CD4-positive, alpha-beta memory T cell (primary cell): ENCODE results near the gene ZNF420. TPM values are rescaled to one million over a fixed set of nuclear protein-coding genes. Genes with fewer than 3 reads are reported as not detected.
"Not testable (repeated sequence)": the region's sequence is repeated elsewhere in the genome, so short reads cannot be mapped to it uniquely, and the experiment has no call there.

Experiments used
- CTCF ChIA-PET: fragments of 350-600 bp; sonication (Branson Sonifier 250); formaldehyde crosslinking; loops from one replicate; lab custom pipeline; 2021; ENCODE audit warnings: inconsistent platforms; ENCODE audit not compliant: partially characterized antibody; lab: Charles Lee
- POLR2A ChIA-PET: fragments of 350-600 bp; sonication (Branson Sonifier 250); formaldehyde crosslinking; loops from one replicate; lab custom pipeline; 2021; ENCODE audit not compliant: partially characterized antibody; lab: Charles Lee
- DNase-seq, 5 donors: peaks; one replicate each; pipeline versions ENCODE4 v3.0.0 to v3.0.0-alpha.2; 2020 to 2022; ENCODE audit warnings: mixed read lengths in 1 of 5
- H3K27ac ChIP-seq: one replicate; pipeline ENCODE4 v1.7.0; 2013; ENCODE audit warnings: low read depth, low read length
- H3K27me3 ChIP-seq: 2 replicates; pipeline ENCODE4 v1.7.0; 2013; ENCODE audit warnings: mild to moderate bottlenecking, low read length, moderate library complexity; ENCODE audit not compliant: insufficient read depth
- H3K36me3 ChIP-seq: 2 replicates; pipeline ENCODE4 v1.7.0; 2013; ENCODE audit warnings: mild to moderate bottlenecking, low read length, moderate library complexity; ENCODE audit not compliant: insufficient read depth
- H3K4me1 ChIP-seq: 2 replicates; pipeline ENCODE4 v1.7.0; 2013; ENCODE audit warnings: mild to moderate bottlenecking, low read length, moderate library complexity; ENCODE audit not compliant: insufficient read depth
- H3K4me3 ChIP-seq, 2 donors: one replicate each; pipeline ENCODE4 v1.7.0; 2013; ENCODE audit warnings: low read length in 2 of 2, mild to moderate bottlenecking in 1 of 2
- H3K9me3 ChIP-seq, 2 donors: one replicate each; pipeline ENCODE4 v1.7.0; 2013; ENCODE audit warnings: low read length in 2 of 2, control low read depth in 1 of 2; ENCODE audit not compliant: control insufficient read depth in 1 of 2
- H3K27ac Mint-ChIP-seq, 7 donors: one replicate each; pipeline ENCODE4 v1.8.0; 2020 to 2021; ENCODE audit warnings: mixed read lengths in 7 of 7, mild to moderate bottlenecking in 6 of 7, inconsistent platforms in 3 of 7, moderate library complexity in 3 of 7
- H3K27me3 Mint-ChIP-seq, 2 donors: one replicate each; pipeline ENCODE4 v1.8.0; 2020 to 2021; ENCODE audit warnings: mixed read lengths in 2 of 2
- H3K36me3 Mint-ChIP-seq, 2 donors: one replicate each; pipeline ENCODE4 v1.8.0; 2020 to 2021; ENCODE audit warnings: mixed read lengths in 2 of 2, inconsistent platforms in 1 of 2, mild to moderate bottlenecking in 1 of 2
- H3K4me1 Mint-ChIP-seq, 4 donors: one replicate each; pipeline ENCODE4 v1.8.0; 2020 to 2021; ENCODE audit warnings: mixed read lengths in 4 of 4, mild to moderate bottlenecking in 1 of 4
- H3K4me3 Mint-ChIP-seq, 8 donors: one replicate each; pipeline ENCODE4 v1.8.0; 2020 to 2021; ENCODE audit warnings: mixed read lengths in 8 of 8, mild to moderate bottlenecking in 7 of 8, moderate library complexity in 6 of 8, inconsistent platforms in 3 of 8
- H3K9me3 Mint-ChIP-seq, 8 donors: one replicate each; pipeline ENCODE4 v1.8.0; 2020 to 2021; ENCODE audit warnings: mixed read lengths in 8 of 8, mild to moderate bottlenecking in 5 of 8, inconsistent platforms in 3 of 8, moderate library complexity in 1 of 8
- intact Hi-C: fragments of 100-400 bp; cut with micrococcal nuclease; formaldehyde crosslinking; loops from one replicate; pipeline ENCODE4 v1.15.1; 2023
- polyA plus RNA-seq, 2 donors: library from polyadenylated mRNA; unstranded; fragments of 300-500 nt; fragmentation: Illumina TruSeq; gene quantifications; one replicate each; pipeline ENCODE4 v1.2.3, GENCODE V29; 2021
- total RNA-seq, 2 experiments: library from RNA; stranded (reverse); gene quantifications; one replicate each; pipeline ENCODE4 v1.2.3, GENCODE V29; 2021

ZNF420 gene
- total and polyA plus RNA-seq, 4 experiments from 2014 or later: 19.5 to 28.6 (median 24.9) TPM

- Mint-ChIP-seq H3K4me1 (peaks cover 0 to 4% (median 0%) of the 10 kb centered on the region in 4 donors), H3K9me3 (peaks cover 2 to 99% (median 83%) of the 10 kb centered on the region in 8 donors), H3K4me3 (no peak overlapping the region), H3K36me3 (peaks cover 89 to 99% of the 10 kb centered on the region in 2 donors), H3K27me3 (no peaks in the 10 kb centered on the region), H3K27ac (no peak overlapping the region)
- intact Hi-C loops: no loop called here
- POLR2A ChIA-PET: no interaction called here
- no peak overlapping the region for H3K27ac ChIP-seq
- H3K27me3 ChIP-seq: no peaks in the 10 kb centered on the region
- no peak overlapping the region for H3K4me3 ChIP-seq
- peaks cover 55% of the 10 kb centered on the region for H3K36me3 ChIP-seq
- CTCF ChIA-PET: no interaction called here
- H3K4me1 ChIP-seq: no peaks in the 10 kb centered on the region
- H3K9me3 ChIP-seq: peaks cover 0 to 26% of the 10 kb centered on the region in 2 donors
- no peak for DNase-seq
Measured at GRCh38 chr19:37095859-37096258, 17.6 kb downstream of the ZNF420 start.

- H3K4me3 Mint-ChIP-seq: peak overlapping the region in 1 of 8 donors; percentile 17
- H3K27me3 Mint-ChIP-seq: no peaks in the 10 kb centered on the region
- no peaks in the 10 kb centered on the region for H3K4me1 ChIP-seq
- no peak overlapping the region for H3K27ac Mint-ChIP-seq
- peaks cover 45% of the 10 kb centered on the region for H3K36me3 ChIP-seq
- peaks cover 88 to 100% of the 10 kb centered on the region in 2 donors for H3K36me3 Mint-ChIP-seq
- H3K4me3 ChIP-seq: no peak overlapping the region
- ChIA-PET POLR2A (no interaction called here), CTCF (no interaction called here)
- DNase-seq: no peak
- no peak overlapping the region for H3K27ac ChIP-seq
- H3K4me1 Mint-ChIP-seq: peaks cover 0 to 1% (median 0%) of the 10 kb centered on the region in 4 donors
- intact Hi-C loops: no loop called here
- no peaks in the 10 kb centered on the region for H3K27me3 ChIP-seq
- peaks cover 0 to 30% of the 10 kb centered on the region in 2 donors for H3K9me3 ChIP-seq
- H3K9me3 Mint-ChIP-seq: peaks cover 4 to 99% (median 86%) of the 10 kb centered on the region in 8 donors
Measured at GRCh38 chr19:37098570-37098969, 20.3 kb downstream of the ZNF420 start.

- DNase-seq, H3K27me3 Mint-ChIP-seq, H3K4me1 Mint-ChIP-seq, H3K27me3 ChIP-seq, H3K27ac ChIP-seq, H3K27ac Mint-ChIP-seq, H3K4me1 ChIP-seq, POLR2A ChIA-PET, intact Hi-C loops, H3K4me3 ChIP-seq, H3K4me3 Mint-ChIP-seq, CTCF ChIA-PET: not testable (repeated sequence)
- peaks cover 93 to 96% of the 10 kb centered on the region in 2 donors for H3K36me3 Mint-ChIP-seq
- Histone ChIP-seq H3K36me3 (peaks cover 38% of the 10 kb centered on the region), H3K9me3 (peaks cover 0 to 31% of the 10 kb centered on the region in 2 donors)
- peaks cover 3 to 96% (median 90%) of the 10 kb centered on the region in 8 donors for H3K9me3 Mint-ChIP-seq
Measured at GRCh38 chr19:37104135-37104534, 25.9 kb downstream of the ZNF420 start.

- H3K27me3 ChIP-seq, H3K27me3 Mint-ChIP-seq, CTCF ChIA-PET, POLR2A ChIA-PET, DNase-seq, intact Hi-C loops, H3K4me3 ChIP-seq, H3K4me1 Mint-ChIP-seq, H3K27ac Mint-ChIP-seq, H3K4me1 ChIP-seq, H3K27ac ChIP-seq: not testable (repeated sequence)
- Histone ChIP-seq H3K9me3 (peaks cover 10 to 52% of the 10 kb centered on the region in 2 donors), H3K36me3 (peaks cover 20% of the 10 kb centered on the region)
- peak overlapping the region in 1 of 8 donors; percentile 26 for H3K4me3 Mint-ChIP-seq
- peaks cover 0 to 100% (median 98%) of the 10 kb centered on the region in 8 donors for H3K9me3 Mint-ChIP-seq
- H3K36me3 Mint-ChIP-seq: peaks cover 95 to 97% of the 10 kb centered on the region in 2 donors
Measured at GRCh38 chr19:37111753-37112152, 33.5 kb downstream of the ZNF420 start.

GRCh38 chr19:37114001-37114400 is 35.8 kb downstream of the ZNF420 start:
- Mint-ChIP-seq H3K27me3 (no peaks in the 10 kb centered on the region), H3K36me3 (peaks cover 74 to 76% of the 10 kb centered on the region in 2 donors), H3K27ac (no peak overlapping the region), H3K9me3 (peaks cover 0 to 93% (median 86%) of the 10 kb centered on the region in 8 donors), H3K4me3 (no peak overlapping the region), H3K4me1 (no peaks in the 10 kb centered on the region)
- ChIA-PET CTCF (no interaction called here), POLR2A (no interaction called here)
- no peak for DNase-seq
- peaks cover 10 to 45% of the 10 kb centered on the region in 2 donors for H3K9me3 ChIP-seq
- no peaks in the 10 kb centered on the region for H3K27me3 ChIP-seq
- intact Hi-C loops: no loop called here
- H3K4me1 ChIP-seq: no peaks in the 10 kb centered on the region
- no peak overlapping the region for H3K27ac ChIP-seq
- H3K4me3 ChIP-seq: no peak overlapping the region
- H3K36me3 ChIP-seq: peaks cover 9% of the 10 kb centered on the region

GRCh38 chr19:37122093-37122492 is 43.9 kb downstream of the ZNF420 start:
- H3K4me3 ChIP-seq, POLR2A ChIA-PET, H3K4me1 Mint-ChIP-seq, H3K27me3 ChIP-seq, intact Hi-C loops, H3K36me3 ChIP-seq, H3K4me3 Mint-ChIP-seq, CTCF ChIA-PET, H3K4me1 ChIP-seq, H3K27me3 Mint-ChIP-seq, H3K27ac ChIP-seq, DNase-seq, H3K27ac Mint-ChIP-seq: not testable (repeated sequence)
- Mint-ChIP-seq H3K9me3 (peaks cover 2 to 81% (median 69%) of the 10 kb centered on the region in 8 donors), H3K36me3 (peaks cover 44 to 45% of the 10 kb centered on the region in 2 donors)
- H3K9me3 ChIP-seq: peaks cover 6 to 47% of the 10 kb centered on the region in 2 donors

- peaks cover 0 to 2% (median 0%) of the 10 kb centered on the region in 4 donors for H3K4me1 Mint-ChIP-seq
- no peak overlapping the region for H3K4me3 Mint-ChIP-seq
- H3K36me3 ChIP-seq: peaks cover 18% of the 10 kb centered on the region
- H3K27ac ChIP-seq: no peak overlapping the region
- DNase-seq: no peak
- peak overlapping the region; percentile 1 to 25 for H3K4me3 ChIP-seq
- peaks cover 0 to 99% (median 97%) of the 10 kb centered on the region in 8 donors for H3K9me3 Mint-ChIP-seq
- intact Hi-C loops: no loop called here
- H3K27me3 ChIP-seq: no peaks in the 10 kb centered on the region
- POLR2A ChIA-PET: no interaction called here
- CTCF ChIA-PET: no interaction called here
- peaks cover 61 to 63% of the 10 kb centered on the region in 2 donors for H3K36me3 Mint-ChIP-seq
- no peak overlapping the region for H3K27ac Mint-ChIP-seq
- no peaks in the 10 kb centered on the region for H3K27me3 Mint-ChIP-seq
- H3K9me3 ChIP-seq: peaks cover 26 to 93% of the 10 kb centered on the region in 2 donors
- no peaks in the 10 kb centered on the region for H3K4me1 ChIP-seq
Measured at GRCh38 chr19:37127999-37128820, 50.0 kb downstream of the ZNF420 start.
